BE2C (cell line): ENCODE measurements around the gene SERINC3.

Experiments
- DNase-seq: peaks from one replicate; pipeline ENCODE4 v3.0.0-alpha.2; 2020
- H3K27me3 ChIP-seq: fragments of 250-450 bp; sonication (Bioruptor Pico); 2 replicates; pipeline ENCODE4 v1.5.1; 2020; ENCODE audit warnings: mild to moderate bottlenecking
- H3K36me3 ChIP-seq: fragments of 250-450 bp; sonication (Bioruptor Pico); 2 replicates; pipeline ENCODE4 v1.5.1; 2020; ENCODE audit warnings: mild to moderate bottlenecking
- H3K4me1 ChIP-seq: fragments of 250-450 bp; sonication (Bioruptor Pico); 2 replicates; pipeline ENCODE4 v1.5.1; 2020
- H3K4me3 ChIP-seq: 2 replicates; pipeline ENCODE4 v1.5.1; 2011; ENCODE audit warnings: low read depth, low read length
- H3K9me3 ChIP-seq: fragments of 250-450 bp; sonication (Bioruptor Pico); 2 replicates; pipeline ENCODE4 v1.5.1; 2020
- CTCF ChIP-seq: IDR thresholded peaks from 2 replicates; pipeline ENCODE4 v1.5.1; 2012; ENCODE audit warnings: mild to moderate bottlenecking, low read depth, low read length

SERINC3 gene

GRCh38 chr20:44552050-44552449 is 30.2 kb upstream of the SERINC3 start:
- H3K4me1 ChIP-seq: peaks cover 6% of the 10 kb centered on the region
- no peaks in the 10 kb centered on the region for H3K36me3 ChIP-seq
- H3K4me3 ChIP-seq: no peak overlapping the region
- no peaks in the 10 kb centered on the region for H3K27me3 ChIP-seq
- H3K9me3 ChIP-seq: no peaks in the 10 kb centered on the region
- no peak for DNase-seq
- TF ChIP-seq CTCF: no peak

GRCh38 chr20:44549123-44549522 is 27.3 kb upstream of the SERINC3 start:
- Histone ChIP-seq H3K9me3 (no peaks in the 10 kb centered on the region), H3K4me1 (peaks cover 9% of the 10 kb centered on the region), H3K36me3 (no peaks in the 10 kb centered on the region), H3K27me3 (no peaks in the 10 kb centered on the region), H3K4me3 (no peak overlapping the region)
- DNase-seq: no peak
- TF ChIP-seq CTCF: no peak

GRCh38 chr20:44547419-44547818 is 25.5 kb upstream of the SERINC3 start:
- Histone ChIP-seq H3K9me3 (no peaks in the 10 kb centered on the region), H3K27me3 (no peaks in the 10 kb centered on the region), H3K36me3 (no peaks in the 10 kb centered on the region), H3K4me3 (no peak overlapping the region), H3K4me1 (peaks cover 3% of the 10 kb centered on the region; the same call in 1 of the 2 replicates)
- no peak for TF ChIP-seq CTCF
- DNase-seq: no peak

GRCh38 chr20:44544263-44544662 is 22.4 kb upstream of the SERINC3 start:
- no peak overlapping the region for H3K4me3 ChIP-seq
- no peaks in the 10 kb centered on the region for H3K9me3 ChIP-seq
- no peaks in the 10 kb centered on the region for H3K27me3 ChIP-seq
- H3K36me3 ChIP-seq: no peaks in the 10 kb centered on the region
- no peak for DNase-seq
- peaks cover 3% of the 10 kb centered on the region; the same call in 1 of the 2 replicates for H3K4me1 ChIP-seq
- TF ChIP-seq CTCF: no peak

- Histone ChIP-seq H3K27me3 (no peaks in the 10 kb centered on the region), H3K36me3 (no peaks in the 10 kb centered on the region), H3K4me1 (peaks cover 3% of the 10 kb centered on the region; the same call in 1 of the 2 replicates), H3K9me3 (no peaks in the 10 kb centered on the region), H3K4me3 (no peak overlapping the region)
- TF ChIP-seq CTCF: no peak
- DNase-seq: no peak
These were observed 21.5 kb upstream of the SERINC3 start for GRCh38 chr20:44543358-44543757.

GRCh38 chr20:44542890-44543289 is 21.0 kb upstream of the SERINC3 start:
- no peaks in the 10 kb centered on the region for H3K27me3 ChIP-seq
- no peaks in the 10 kb centered on the region for H3K9me3 ChIP-seq
- H3K36me3 ChIP-seq: no peaks in the 10 kb centered on the region
- TF ChIP-seq CTCF: no peak
- no peak for DNase-seq
- H3K4me3 ChIP-seq: no peak overlapping the region
- H3K4me1 ChIP-seq: peaks cover 3% of the 10 kb centered on the region; the same call in 1 of the 2 replicates
